ENCODE data around the gene RFTN1.

Gene RFTN1

GRCh38 chr3:16468002-16468335 is 45.5 kb downstream of the RFTN1 start:
- no peak for DNase-seq (ENCODE audit: low read depth in 2 of 2)

GRCh38 chr3:16467393-16467792 is 46.1 kb downstream of the RFTN1 start:
- DNase-seq (ENCODE audit: low read depth in 2 of 2), result no peak

GRCh38 chr3:16466822-16467221 is 46.7 kb downstream of the RFTN1 start:
- DNase-seq (ENCODE audit: low read depth in 2 of 2), result no peak

- no peak for DNase-seq (ENCODE audit: low read depth in 2 of 2)
Measured at GRCh38 chr3:16464511-16465148, 48.9 kb downstream of the RFTN1 start.

- no peak for DNase-seq (ENCODE audit: low read depth in 2 of 2)
Measured at GRCh38 chr3:16463914-16464313, 49.6 kb downstream of the RFTN1 start.

- DNase-seq (ENCODE audit: low read depth in 2 of 2), result no peak
Measured at GRCh38 chr3:16463119-16463518, 50.4 kb downstream of the RFTN1 start.

GRCh38 chr3:16462679-16463078 is 50.8 kb downstream of the RFTN1 start:
- no peak for DNase-seq (ENCODE audit: low read depth in 2 of 2)

- DNase-seq (ENCODE audit: low read depth in 2 of 2), result no peak
Measured at GRCh38 chr3:16461463-16462245, 51.8 kb downstream of the RFTN1 start.

GRCh38 chr3:16460886-16461285 is 52.6 kb downstream of the RFTN1 start:
- DNase-seq (ENCODE audit: low read depth in 2 of 2), result no peak

GRCh38 chr3:16460273-16460672 is 53.2 kb downstream of the RFTN1 start:
- no peak for DNase-seq (ENCODE audit: low read depth in 2 of 2)

- DNase-seq (ENCODE audit: low read depth in 2 of 2), result no peak
Measured at GRCh38 chr3:16456784-16457415, 56.6 kb downstream of the RFTN1 start.

- DNase-seq (ENCODE audit: low read depth in 2 of 2), result no peak
Measured at GRCh38 chr3:16455966-16456365, 57.5 kb downstream of the RFTN1 start.

GRCh38 chr3:16455001-16455400 is 58.5 kb downstream of the RFTN1 start:
- no peak for DNase-seq (ENCODE audit: low read depth in 2 of 2)

- DNase-seq (ENCODE audit: low read depth in 2 of 2), result no peak
Measured at GRCh38 chr3:16452261-16452660, 61.2 kb downstream of the RFTN1 start.

GRCh38 chr3:16449369-16449768 is 64.1 kb downstream of the RFTN1 start:
- no peak for DNase-seq (ENCODE audit: low read depth in 2 of 2)

GRCh38 chr3:16448639-16449070 is 64.8 kb downstream of the RFTN1 start:
- DNase-seq (ENCODE audit: low read depth in 2 of 2), result no peak

- no peak for DNase-seq (ENCODE audit: low read depth in 2 of 2)
Measured at GRCh38 chr3:16447135-16447534, 66.4 kb downstream of the RFTN1 start.

GRCh38 chr3:16444344-16444743 is 69.2 kb downstream of the RFTN1 start:
- no peak for DNase-seq (ENCODE audit: low read depth in 2 of 2)

GRCh38 chr3:16442730-16443129 is 70.8 kb downstream of the RFTN1 start:
- DNase-seq (ENCODE audit: low read depth in 2 of 2), result no peak

- DNase-seq (ENCODE audit: low read depth in 2 of 2), result no peak
Measured at GRCh38 chr3:16441371-16441875, 72.1 kb downstream of the RFTN1 start.

GRCh38 chr3:16439848-16440708 is 73.4 kb downstream of the RFTN1 start:
- no peak for DNase-seq (ENCODE audit: low read depth in 2 of 2)

Measured in stimulated activated CD4-positive, alpha-beta T cell treated with anti-CD3 and anti-CD28 coated beads, Interleukin-1b, Interleukin-23, amount 100 ng/mL, for 1 hour (primary cell).